HepG2 (cell line): ENCODE results near the gene KLF12. TPM values are rescaled to one million over a fixed set of nuclear protein-coding genes. Genes with fewer than 3 reads are reported as not detected.

ENCODE experiments used
- ATAC-seq: fragments of 200-7000 bp; cut with Tn5 transposase; 3 replicates; pipeline ENCODE4 v1.9.1; 2020; ENCODE audit warnings: mild to moderate bottlenecking, moderate library complexity
- BruUV-seq: library from RNA; stranded (reverse); fragments of 400-500 nt; replicated peaks from 2 replicates; lab custom pipeline; 2021; lab: Mats Ljungman, UMichigan
- CTCF ChIA-PET: fragments of 300-600 bp; formaldehyde crosslinking; extraction: SDS; loops from one replicate; lab custom pipeline; 2021; ENCODE audit warnings: low total read pairs, inconsistent platforms, low intra/inter-chr PET ratio; lab: Yijun Ruan, JAX
- POLR2A ChIA-PET: fragments of 350-600 bp; sonication (Branson Sonifier 250); formaldehyde crosslinking; loops from one replicate; lab custom pipeline; 2020; ENCODE audit warnings: antibody characterized with exemption, inconsistent platforms; lab: Yijun Ruan, JAX
- DNase-seq: peaks from one replicate; pipeline ENCODE4 v3.0.0-alpha.2; 2015; ENCODE audit warnings: low spot score
- FAIRE-seq: peaks from 3 replicates; lab custom pipeline; 2011; peaks lifted over from hg19 to GRCh38; lab: Jason Lieb, UNC
- H2AFZ ChIP-seq: one replicate; pipeline ENCODE4 v1.6.1; 2011; ENCODE audit warnings: low read length, inconsistent platforms
- H3K27ac ChIP-seq: fragments of 300-600 bp; 3 replicates; pipeline ENCODE4 v1.8.0; 2011; ENCODE audit warnings: mixed run types, mild to moderate bottlenecking, mixed read lengths, low read length, inconsistent platforms; ENCODE audit not compliant: insufficient read depth; ENCODE audit errors: extremely low read length
- H3K27me3 ChIP-seq, 2 experiments: fragments of 200-600 bp in 1 of 2; 2 replicates in 1 of 2; 3 replicates in 1 of 2; pipeline versions ENCODE4 v1.6.0 to v1.8.0; 2011; ENCODE audit warnings: low read length in 2 of 2, mild to moderate bottlenecking in 2 of 2, moderate library complexity in 2 of 2, inconsistent platforms in 1 of 2; ENCODE audit not compliant: insufficient read depth in 2 of 2, control insufficient read depth in 1 of 2
- H3K36me3 ChIP-seq, 2 experiments: fragments of 200-600 bp in 1 of 2; replicated peaks in 1 of 2; 2 replicates in 1 of 2; 3 replicates in 1 of 2; pipeline versions ENCODE4 v1.5.1 to v1.8.0; 2011; ENCODE audit warnings: low read length in 2 of 2, inconsistent platforms in 1 of 2; ENCODE audit not compliant: insufficient read depth in 2 of 2, control insufficient read depth in 1 of 2
- H3K4me1 ChIP-seq: 2 replicates; pipeline ENCODE4 v1.5.1; 2012; ENCODE audit warnings: low read length, inconsistent platforms; ENCODE audit not compliant: insufficient read depth
- H3K4me2 ChIP-seq: 2 replicates; pipeline ENCODE4 v1.6.0; 2011; ENCODE audit warnings: low read depth, low read length, inconsistent platforms
- H3K4me3 ChIP-seq, 3 experiments: fragments of 200-600 bp in 1 of 3; sonication (generic), shearing (Covaris generic) in 1 of 3; replicated peaks in 1 of 3; 2 replicates each; pipeline ENCODE4 v1.5.1; 2011 to 2016; ENCODE audit warnings: low read length in 3 of 3, inconsistent platforms in 2 of 3, low read depth in 2 of 3, mild to moderate bottlenecking in 2 of 3, control low read depth in 1 of 3, mixed read lengths in 1 of 3; ENCODE audit not compliant: insufficient read depth in 1 of 3
- H3K79me2 ChIP-seq: one replicate; pipeline ENCODE4 v1.6.1; 2011; ENCODE audit warnings: low read length, inconsistent platforms; ENCODE audit not compliant: insufficient read depth
- H3K9ac ChIP-seq: 2 replicates; pipeline ENCODE4 v1.6.0; 2011; ENCODE audit warnings: mild to moderate bottlenecking, low read depth, low read length, inconsistent platforms; ENCODE audit not compliant: insufficient read depth
- H3K9me3 ChIP-seq: 2 replicates; pipeline ENCODE4 v1.5.1; 2012; ENCODE audit warnings: mild to moderate bottlenecking, low read length
- H4K20me1 ChIP-seq: 2 replicates; pipeline ENCODE4 v1.6.0; 2011; ENCODE audit warnings: inconsistent platforms, mild to moderate bottlenecking, low read length, moderate library complexity; ENCODE audit not compliant: insufficient read depth
- AGO2 ChIP-seq: fragments of 200-400 bp; formaldehyde crosslinking; optimal IDR thresholded peaks from 2 replicates; pipeline ENCODE3; 2017; ENCODE audit warnings: mild to moderate bottlenecking, low read depth, low read length, moderate library complexity
- FOXC1 ChIP-seq: sonication (generic); formaldehyde crosslinking; IDR thresholded peaks from 2 replicates; pipeline ENCODE4 v1.8.0; 2022; ENCODE audit warnings: mild to moderate bottlenecking, missing genetic modification reagents, borderline replicate concordance
- MED1 ChIP-seq: sonication (generic); formaldehyde crosslinking; IDR thresholded peaks from 2 replicates; pipeline ENCODE4 v1.4.0; 2020; ENCODE audit warnings: missing genetic modification reagents
- NFYC ChIP-seq: IDR thresholded peaks from 2 replicates; pipeline ENCODE4 v1.6.1; 2016; ENCODE audit warnings: missing genetic modification reagents, missing compliant biosample characterization
- RARG ChIP-seq: sonication (generic); formaldehyde crosslinking; IDR thresholded peaks from 2 replicates; pipeline ENCODE4 v1.4.0; 2020; ENCODE audit warnings: low read depth, mild to moderate bottlenecking, missing genetic modification reagents
- WGBS: methylation state at CpG from one replicate; pipeline ENCODE4 v1.1.6; 2017; ENCODE audit warnings: low lambda C conversion rate; 5-methylcytosine and 5-hydroxymethylcytosine counted together
- in situ Hi-C: cut with HindIII; loops from 2 replicates; pipeline ENCODE4 v1.10.0; 2017; ENCODE audit warnings: low pct_unique_long_range_greater_than_20kb; ENCODE audit not compliant: extremely low pct_ligation_motif_present
- intact Hi-C: fragments of 100-400 bp; cut with micrococcal nuclease; formaldehyde crosslinking; loops from one replicate; pipeline ENCODE4 v1.10.0; 2022; ENCODE audit not compliant: unreplicated experiment
- polyA plus RNA-seq, 8 experiments: library from polyadenylated mRNA; depleted of rRNA in 3 of 8; stranded (reverse) in 7 of 8; unstranded in 1 of 8; fragments of >200 nt; fragmentation: Illumina TruSeq in 4 of 8; extraction: Trizol in 4 of 8; gene quantifications; 2 replicates each; pipeline versions ENCODE4 v1.2.1 to v1.2.3, GENCODE V29; 2011 to 2016; ENCODE audit warnings: low read depth in 4 of 8, missing spikeins in 1 of 8, mixed read lengths in 1 of 8; ENCODE audit not compliant: insufficient read depth in 1 of 8
- total RNA-seq, 5 experiments: library from RNA; depleted of rRNA; stranded (reverse); fragments of >200 nt; fragmentation: Illumina TruSeq; extraction: Trizol; gene quantifications; 2 replicates each; pipeline ENCODE4 v1.2.3, GENCODE V29; 2016; ENCODE audit warnings: low read depth in 1 of 5
- TF ChIP-seq, protein P1 (sequence below): sonication (generic); formaldehyde crosslinking; IDR thresholded peaks from 2 replicates; pipeline ENCODE4; 2020; ENCODE audit warnings: missing genetic modification reagents, mild to moderate bottlenecking, borderline replicate concordance
- TF ChIP-seq, protein P2 (sequence below): sonication (generic); formaldehyde crosslinking; IDR thresholded peaks from 2 replicates; pipeline ENCODE4 v1.8.0; 2022; ENCODE audit warnings: missing genetic modification reagents, mild to moderate bottlenecking, borderline replicate concordance

KLF12 gene
- total and polyA plus RNA-seq, 2 of the 13 experiments (the other 11 are each of a cell fraction or from before 2014, with no cell fraction given): 0.66 to 1.5 TPM

DNA sequence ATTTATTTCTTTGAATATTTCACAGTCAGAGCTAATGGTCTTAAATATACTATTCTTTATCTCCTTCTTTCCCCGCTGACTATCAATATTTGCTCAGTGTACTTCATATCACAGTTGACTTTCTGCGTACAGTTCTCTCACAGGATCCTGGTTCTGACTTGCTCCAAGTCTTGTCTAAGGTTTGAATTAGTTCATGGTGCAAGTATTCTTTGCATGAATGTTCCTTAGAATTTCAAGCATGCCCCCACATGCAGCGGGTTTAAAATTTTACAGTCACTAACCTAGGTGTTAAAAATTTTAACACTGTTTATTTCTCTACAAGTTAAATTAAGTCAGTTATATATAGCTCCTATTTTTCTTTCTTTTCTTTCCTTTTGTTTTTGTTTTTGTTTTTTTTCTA, 20.8 kb upstream of the KLF12 start:
- ATAC-seq (no peak), DNase-seq (no peak), FAIRE-seq (no peak)
- Histone ChIP-seq H2AFZ (no peak overlapping the region), H3K27me3 (no peaks in the 10 kb centered on the region), H3K9ac (no peak overlapping the region), H4K20me1 (no peaks in the 10 kb centered on the region), H3K27ac (no peak overlapping the region), H3K9me3 (no peaks in the 10 kb centered on the region), H3K4me1 (no peaks in the 10 kb centered on the region), H3K36me3 (no peaks in the 10 kb centered on the region), H3K4me3 (no peak overlapping the region), H3K4me2 (no peak overlapping the region), H3K79me2 (no peaks in the 10 kb centered on the region)
- intact Hi-C loops (no loop called here), in situ Hi-C loops (no loop called here)
- ChIA-PET CTCF (no interaction called here), POLR2A (no interaction called here)
- 49% methylated on average over 3 of the region's 3 CpGs for WGBS
- TF ChIP-seq NFYC (no peak), RARG (CRISPR knock-in tag) (no peak), FOXC1 (CRISPR knock-in tag) (no peak), MED1 (CRISPR knock-in tag) (no peak), AGO2 (no peak)
- TF ChIP-seq, protein P1, sequence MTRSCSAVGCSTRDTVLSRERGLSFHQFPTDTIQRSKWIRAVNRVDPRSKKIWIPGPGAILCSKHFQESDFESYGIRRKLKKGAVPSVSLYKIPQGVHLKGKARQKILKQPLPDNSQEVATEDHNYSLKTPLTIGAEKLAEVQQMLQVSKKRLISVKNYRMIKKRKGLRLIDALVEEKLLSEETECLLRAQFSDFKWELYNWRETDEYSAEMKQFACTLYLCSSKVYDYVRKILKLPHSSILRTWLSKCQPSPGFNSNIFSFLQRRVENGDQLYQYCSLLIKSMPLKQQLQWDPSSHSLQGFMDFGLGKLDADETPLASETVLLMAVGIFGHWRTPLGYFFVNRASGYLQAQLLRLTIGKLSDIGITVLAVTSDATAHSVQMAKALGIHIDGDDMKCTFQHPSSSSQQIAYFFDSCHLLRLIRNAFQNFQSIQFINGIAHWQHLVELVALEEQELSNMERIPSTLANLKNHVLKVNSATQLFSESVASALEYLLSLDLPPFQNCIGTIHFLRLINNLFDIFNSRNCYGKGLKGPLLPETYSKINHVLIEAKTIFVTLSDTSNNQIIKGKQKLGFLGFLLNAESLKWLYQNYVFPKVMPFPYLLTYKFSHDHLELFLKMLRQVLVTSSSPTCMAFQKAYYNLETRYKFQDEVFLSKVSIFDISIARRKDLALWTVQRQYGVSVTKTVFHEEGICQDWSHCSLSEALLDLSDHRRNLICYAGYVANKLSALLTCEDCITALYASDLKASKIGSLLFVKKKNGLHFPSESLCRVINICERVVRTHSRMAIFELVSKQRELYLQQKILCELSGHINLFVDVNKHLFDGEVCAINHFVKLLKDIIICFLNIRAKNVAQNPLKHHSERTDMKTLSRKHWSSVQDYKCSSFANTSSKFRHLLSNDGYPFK (CRISPR knock-in tag): no peak
- TF ChIP-seq, protein P2, sequence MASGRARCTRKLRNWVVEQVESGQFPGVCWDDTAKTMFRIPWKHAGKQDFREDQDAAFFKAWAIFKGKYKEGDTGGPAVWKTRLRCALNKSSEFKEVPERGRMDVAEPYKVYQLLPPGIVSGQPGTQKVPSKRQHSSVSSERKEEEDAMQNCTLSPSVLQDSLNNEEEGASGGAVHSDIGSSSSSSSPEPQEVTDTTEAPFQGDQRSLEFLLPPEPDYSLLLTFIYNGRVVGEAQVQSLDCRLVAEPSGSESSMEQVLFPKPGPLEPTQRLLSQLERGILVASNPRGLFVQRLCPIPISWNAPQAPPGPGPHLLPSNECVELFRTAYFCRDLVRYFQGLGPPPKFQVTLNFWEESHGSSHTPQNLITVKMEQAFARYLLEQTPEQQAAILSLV (CRISPR knock-in tag): no peak
- no TSS peak for BruUV-seq
